HG03469 (cell line): Measurements from ENCODE around the gene TOPBP1.
"Not testable (repeated sequence)": the region's sequence is repeated elsewhere in the genome, so short reads cannot be mapped to it uniquely, and the experiment has no call there.

ENCODE experiments used
- ATAC-seq: cut with Tn5 transposase; IDR thresholded peaks from one replicate; pipeline ENCODE4 v1.9.1; 2021; ENCODE audit warnings: mild to moderate bottlenecking, moderate library complexity, moderate number of reproducible peaks; ENCODE audit not compliant: unreplicated experiment

The TOPBP1 gene

GRCh38 chr3:133573054-133573628, 88.6 kb downstream of the TOPBP1 start:
- peak; percentile 52 for ATAC-seq

GRCh38 chr3:133572158-133573053, 89.3 kb downstream of the TOPBP1 start:
- ATAC-seq = peak; percentile 23

GRCh38 chr3:133570937-133571320, 90.8 kb downstream of the TOPBP1 start:
- ATAC-seq = no peak

DNA sequence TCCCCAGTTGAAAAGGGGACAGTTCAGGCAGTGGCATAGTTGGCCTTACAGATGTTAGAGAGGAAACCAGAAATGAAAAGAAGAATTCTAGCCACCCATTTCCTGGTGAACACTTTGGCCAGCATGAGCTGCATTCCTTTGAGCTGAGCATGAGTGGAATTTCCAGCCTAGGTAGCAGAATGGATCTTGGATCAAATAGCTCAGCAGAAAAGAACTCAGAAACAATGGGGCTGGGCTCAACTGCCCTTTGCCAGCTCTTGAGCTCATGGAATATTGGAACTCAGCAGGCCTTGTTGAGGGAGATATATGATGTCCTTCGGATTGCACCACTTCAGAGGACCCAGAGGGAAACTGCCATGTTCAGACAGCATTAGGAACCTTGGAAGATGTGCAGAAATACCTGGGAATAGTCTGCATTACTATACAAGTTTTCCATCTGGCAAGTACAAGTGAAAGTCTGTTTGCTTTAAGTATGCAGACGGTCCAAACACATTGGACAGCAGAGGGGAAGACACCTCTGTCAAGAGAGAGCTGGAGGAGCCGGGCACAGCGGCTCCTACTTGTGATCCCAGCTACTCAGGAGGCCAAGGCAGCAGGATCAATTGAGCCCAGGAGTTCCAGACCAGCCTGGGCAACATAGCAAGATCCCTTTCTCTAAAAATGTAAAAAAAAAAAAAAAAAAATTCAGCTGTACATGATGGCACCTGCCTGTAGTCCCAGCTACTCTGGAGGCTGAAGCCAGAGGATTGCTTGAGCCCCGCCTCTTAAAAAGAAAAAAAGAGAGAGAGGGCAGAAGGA, 91.4 kb downstream of the TOPBP1 start:
- no peak for ATAC-seq

- no peak for ATAC-seq
Measured at GRCh38 chr3:133568294-133569014, 93.3 kb downstream of the TOPBP1 start.

- no peak for ATAC-seq
Measured at GRCh38 chr3:133563816-133564215, 97.9 kb downstream of the TOPBP1 start.

DNA sequence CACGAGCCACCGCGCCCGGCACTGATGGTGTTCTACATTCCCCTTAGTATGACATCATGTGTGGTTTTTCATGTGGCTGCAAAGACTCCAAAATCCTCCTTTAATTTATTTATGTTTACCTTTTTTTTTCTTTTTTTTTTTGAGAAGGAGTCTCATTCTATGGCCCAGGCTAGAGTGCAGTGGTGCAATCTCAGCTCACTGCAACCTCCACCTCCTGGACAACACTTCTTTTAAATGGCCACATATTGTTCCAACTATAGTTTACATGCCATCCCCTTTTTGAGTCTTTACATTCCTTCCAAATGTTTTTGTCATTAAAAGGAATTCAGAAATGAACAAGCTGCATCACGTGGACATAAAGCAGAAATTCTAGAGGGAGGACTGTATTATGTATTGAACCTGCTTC, 98.6 kb downstream of the TOPBP1 start:
- ATAC-seq = no peak

DNA sequence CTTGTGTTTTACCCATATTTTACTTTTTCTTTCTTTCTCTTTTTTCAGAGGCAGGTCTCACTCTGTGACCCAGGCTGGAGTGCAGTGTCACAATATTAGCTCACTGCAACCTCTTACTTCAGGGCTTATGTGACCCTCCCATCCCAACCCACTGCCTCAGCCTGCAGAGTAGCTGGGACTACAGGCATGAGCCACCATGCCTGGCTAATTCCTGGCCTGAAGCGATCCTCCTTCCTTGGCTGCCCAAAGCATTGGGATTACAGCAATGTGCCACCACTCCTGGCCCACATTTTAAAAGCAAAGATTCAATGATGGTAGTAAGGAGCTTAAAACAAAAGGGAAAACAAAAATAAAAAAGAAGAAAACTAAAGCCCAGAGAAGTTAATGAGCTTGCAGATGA, 99.4 kb downstream of the TOPBP1 start:
- ATAC-seq = no peak

DNA sequence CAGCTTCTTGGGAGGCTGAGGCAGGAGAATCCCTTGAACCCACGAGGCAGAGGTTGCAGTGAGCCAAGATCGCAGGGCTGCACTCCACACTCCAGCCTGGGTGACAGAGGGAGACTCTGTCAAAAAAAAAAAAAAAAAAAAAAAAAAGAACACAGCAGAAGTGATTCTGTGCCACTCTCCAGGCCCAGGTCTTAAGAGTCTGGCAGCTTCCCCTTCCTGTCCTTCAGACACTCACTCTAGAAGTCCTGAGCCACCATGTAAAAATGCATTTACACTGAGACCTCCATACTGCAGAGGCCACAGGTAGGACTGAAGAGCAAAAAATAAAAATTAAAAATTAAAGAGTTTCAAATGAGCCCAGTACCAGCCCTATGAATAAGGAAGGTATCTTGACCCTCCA, 100.1 kb downstream of the TOPBP1 start:
- no peak for ATAC-seq

- ATAC-seq = not testable (repeated sequence)
Measured at GRCh38 chr3:133551589-133551988, 110.2 kb downstream of the TOPBP1 start.
